ENCODE results near the gene NPBWR2. TPM values are rescaled to one million over a fixed set of nuclear protein-coding genes. Genes with fewer than 3 reads are reported as not detected.
A peak's percentile ranks its signal among the peaks of the same experiment; 100 is the strongest.

Gene NPBWR2
- total RNA-seq, 1 donor from 2014 or later, result not detected

DNA sequence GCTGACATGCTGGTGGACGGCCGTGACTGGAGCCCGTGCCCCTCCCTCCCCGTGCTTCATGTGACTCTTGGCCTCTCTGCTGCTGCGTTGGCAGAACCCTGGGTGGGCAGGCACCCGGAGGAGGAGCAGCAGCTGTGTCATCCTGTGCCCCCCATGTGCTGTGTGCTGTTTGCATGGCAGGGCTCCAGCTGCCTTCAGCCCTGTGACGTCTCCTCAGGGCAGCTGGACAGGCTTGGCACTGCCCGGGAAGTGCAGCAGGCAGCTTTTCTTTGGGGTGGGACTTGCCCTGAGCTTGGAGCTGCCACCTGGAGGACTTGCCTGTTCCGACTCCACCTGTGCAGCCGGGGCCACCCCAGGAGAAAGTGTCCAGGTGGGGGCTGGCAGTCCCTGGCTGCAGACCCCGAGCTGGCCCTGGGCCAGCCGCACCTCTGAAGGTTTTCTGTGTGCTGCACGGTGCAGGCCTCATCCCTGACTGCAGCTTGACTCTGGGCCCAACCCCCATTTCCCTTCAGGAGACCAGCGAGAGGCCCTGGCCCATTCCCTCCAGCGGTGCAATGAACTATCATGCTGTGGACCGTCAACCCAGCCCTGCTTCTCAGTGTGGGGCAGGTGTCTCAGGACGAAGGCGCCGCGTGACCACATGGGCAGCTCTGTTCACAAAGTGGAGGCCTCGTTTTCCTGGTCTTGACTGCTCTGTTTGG is 8.1 kb downstream of the NPBWR2 start:
- peak overlapping the region; percentile 27 for H3K27ac Mint-ChIP-seq (ENCODE audit: unreplicated experiment)
- H3K9me3 Mint-ChIP-seq, result peaks cover 8% of the 10 kb centered on the region
- H3K4me1 Mint-ChIP-seq, result peaks cover 4% of the 10 kb centered on the region
- peaks cover 4% of the 10 kb centered on the region for H3K36me3 Mint-ChIP-seq (ENCODE audit: low read depth)
- H3K27me3 Mint-ChIP-seq (ENCODE audit: low read depth), result peaks cover 34% of the 10 kb centered on the region
- DNase-seq (ENCODE audit: low read depth, low spot score), result no peak
- no peak overlapping the region for H3K4me3 Mint-ChIP-seq
- no peak for TF ChIP-seq CTCF (conservative IDR thresholded peaks at IDR 0.05)

GRCh38 chr20:64098471-64099013 is 8.8 kb downstream of the NPBWR2 start:
- no peak for DNase-seq (ENCODE audit: low read depth, low spot score)
- TF ChIP-seq CTCF (conservative IDR thresholded peaks at IDR 0.05), result no peak
- H3K36me3 Mint-ChIP-seq (ENCODE audit: low read depth), result peaks cover 4% of the 10 kb centered on the region

DNA sequence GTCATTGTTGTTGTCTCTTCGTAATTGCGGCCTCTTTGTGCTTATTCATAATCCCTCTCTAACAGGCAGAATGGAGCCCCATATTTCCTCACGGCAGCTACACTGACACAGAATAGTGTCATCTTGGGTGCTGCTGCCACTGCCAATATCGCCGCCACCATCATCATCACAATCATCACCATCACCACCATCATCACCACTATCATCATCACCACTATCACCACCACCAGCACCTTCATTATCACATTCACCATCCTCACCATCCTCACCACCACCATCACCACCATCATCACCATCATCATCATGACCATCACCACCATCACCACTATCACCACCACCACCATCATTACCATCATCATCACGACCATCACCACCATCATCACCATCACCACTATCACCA is 10.8 kb downstream of the NPBWR2 start:
- Mint-ChIP-seq H3K4me1 (peaks cover 8% of the 10 kb centered on the region), H3K27me3 (ENCODE audit: low read depth) (peaks cover 26% of the 10 kb centered on the region), H3K36me3 (ENCODE audit: low read depth) (peaks cover 4% of the 10 kb centered on the region), H3K4me3 (no peak overlapping the region), H3K27ac (ENCODE audit: unreplicated experiment) (no peak overlapping the region), H3K9me3 (peaks cover 8% of the 10 kb centered on the region)
- no peak for TF ChIP-seq CTCF (conservative IDR thresholded peaks at IDR 0.05)
- DNase-seq (ENCODE audit: low read depth, low spot score), result no peak

More at GRCh38 chr20:64098471-64099013, 8.8 kb downstream of the NPBWR2 start:
- peaks cover 8% of the 10 kb centered on the region for H3K9me3 Mint-ChIP-seq
- no peak overlapping the region for H3K27ac Mint-ChIP-seq (ENCODE audit: unreplicated experiment)
- no peak overlapping the region for H3K4me3 Mint-ChIP-seq
- peaks cover 4% of the 10 kb centered on the region for H3K4me1 Mint-ChIP-seq
- peaks cover 30% of the 10 kb centered on the region for H3K27me3 Mint-ChIP-seq (ENCODE audit: low read depth)

GRCh38 chr20:64095927-64096326 is 11.4 kb downstream of the NPBWR2 start:
- peaks cover 21% of the 10 kb centered on the region for H3K27me3 Mint-ChIP-seq (ENCODE audit: low read depth)
- no peak overlapping the region for H3K27ac Mint-ChIP-seq (ENCODE audit: unreplicated experiment)
- H3K4me1 Mint-ChIP-seq, result peaks cover 10% of the 10 kb centered on the region
- DNase-seq (ENCODE audit: low read depth, low spot score), result no peak
- no peak for TF ChIP-seq CTCF (conservative IDR thresholded peaks at IDR 0.05)
- H3K9me3 Mint-ChIP-seq, result peaks cover 8% of the 10 kb centered on the region
- H3K36me3 Mint-ChIP-seq (ENCODE audit: low read depth), result peaks cover 4% of the 10 kb centered on the region
- no peak overlapping the region for H3K4me3 Mint-ChIP-seq

DNA sequence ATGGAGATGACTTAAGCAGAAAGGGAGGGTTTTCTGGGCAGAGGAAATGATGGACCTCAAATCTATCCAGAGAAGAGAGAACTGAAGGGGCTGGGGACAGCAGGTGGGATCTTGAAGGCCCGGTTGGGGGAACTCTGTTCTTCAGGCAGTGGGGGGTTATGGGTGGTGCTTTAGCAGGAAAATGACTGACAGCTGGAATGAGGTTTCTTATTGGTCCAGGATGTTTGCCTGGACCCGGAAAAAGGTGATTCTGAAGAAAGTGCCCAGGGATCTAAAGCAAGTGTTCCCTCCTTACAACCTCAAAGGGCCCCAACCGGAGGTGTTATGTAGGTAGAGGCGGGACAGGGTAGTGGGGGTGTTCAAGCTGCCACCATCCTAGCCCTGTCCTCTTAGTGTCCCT is 11.9 kb downstream of the NPBWR2 start:
- no peak overlapping the region for H3K27ac Mint-ChIP-seq (ENCODE audit: unreplicated experiment)
- H3K36me3 Mint-ChIP-seq (ENCODE audit: low read depth), result peaks cover 4% of the 10 kb centered on the region
- H3K9me3 Mint-ChIP-seq, result peaks cover 8% of the 10 kb centered on the region
- peaks cover 16% of the 10 kb centered on the region for H3K27me3 Mint-ChIP-seq (ENCODE audit: low read depth)
- DNase-seq (ENCODE audit: low read depth, low spot score), result no peak
- no peak for TF ChIP-seq CTCF (conservative IDR thresholded peaks at IDR 0.05)
- no peak overlapping the region for H3K4me3 Mint-ChIP-seq
- peaks cover 10% of the 10 kb centered on the region for H3K4me1 Mint-ChIP-seq

All from neural crest cell (in vitro differentiated cells).